Measurements from ENCODE around the gene DAP. TPM values are rescaled to one million over a fixed set of nuclear protein-coding genes. Genes with fewer than 3 reads are reported as not detected.

The DAP gene
- total and polyA plus RNA-seq, 7 donors, result 25.7 to 131 (median 38.5) TPM

DNA sequence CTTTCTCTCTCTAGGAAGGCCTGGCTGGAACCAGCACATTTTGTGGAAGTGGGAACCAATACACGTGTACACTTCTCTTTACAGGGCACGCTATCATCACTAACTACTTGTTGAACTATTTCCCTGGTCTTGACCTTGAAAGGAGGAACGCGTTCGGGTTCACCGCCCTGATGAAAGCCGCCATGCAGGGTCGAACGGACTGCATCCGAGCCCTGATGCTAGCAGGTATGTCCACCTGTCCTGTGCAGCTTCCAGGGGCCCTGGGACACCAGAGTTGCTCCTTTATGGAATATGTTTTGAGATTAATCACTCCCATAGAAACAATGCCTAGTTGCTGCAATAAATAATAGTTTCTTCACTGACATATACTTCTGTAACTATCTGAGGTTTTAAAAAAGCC is 123.1 kb downstream of the DAP start:
- intact Hi-C loops (cut with DNase I), result no loop called here
- DNase-seq, result no peak
- 64 to 72% methylated on average over 10 of the region's 10 CpGs for WGBS, 2 donors

DNA sequence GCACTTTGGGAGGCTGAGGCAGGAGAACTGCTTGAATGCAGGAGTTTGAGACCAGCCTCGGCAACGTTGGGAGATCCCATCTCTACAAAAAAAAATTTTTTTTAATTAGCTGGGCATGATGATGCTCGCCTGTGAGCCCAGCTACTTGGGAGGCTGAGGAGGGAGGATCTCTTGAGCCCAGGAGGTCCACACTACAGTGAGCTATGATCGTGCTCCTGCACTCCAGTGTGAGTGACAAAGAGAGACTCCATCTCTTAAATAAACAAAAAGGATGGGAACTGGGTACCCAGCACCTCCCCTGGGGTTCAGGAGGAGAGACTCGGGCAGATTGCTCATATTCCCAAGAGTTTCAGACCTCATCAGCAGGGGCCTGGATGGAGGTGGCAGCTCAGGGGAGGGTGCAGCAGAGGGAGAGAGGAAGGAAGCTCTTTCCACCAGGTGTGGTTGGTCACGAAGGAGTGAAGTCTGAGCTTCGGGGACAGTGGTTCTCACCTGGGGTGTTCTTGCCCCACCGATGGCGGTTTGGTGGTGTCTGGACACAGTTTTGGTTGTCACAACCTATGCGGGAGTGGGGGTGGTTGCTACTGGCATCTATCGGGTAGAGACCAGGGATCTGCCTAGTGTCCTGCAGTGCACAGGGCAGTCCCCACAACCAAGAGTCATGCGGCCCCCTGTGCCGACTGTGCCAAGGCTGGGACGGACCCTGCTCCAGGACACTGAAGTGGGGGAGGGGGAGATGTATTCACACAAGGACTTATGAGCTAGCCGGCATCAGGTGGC is 124.5 kb downstream of the DAP start:
- no peak for TF ChIP-seq POLR2A (IDR thresholded peaks at IDR 0.05)
- TF ChIP-seq POLR2AphosphoS5 (IDR thresholded peaks at IDR 0.05), result no peak
- no peak for TF ChIP-seq EP300 (IDR thresholded peaks at IDR 0.05)
- TF ChIP-seq, protein P1, sequence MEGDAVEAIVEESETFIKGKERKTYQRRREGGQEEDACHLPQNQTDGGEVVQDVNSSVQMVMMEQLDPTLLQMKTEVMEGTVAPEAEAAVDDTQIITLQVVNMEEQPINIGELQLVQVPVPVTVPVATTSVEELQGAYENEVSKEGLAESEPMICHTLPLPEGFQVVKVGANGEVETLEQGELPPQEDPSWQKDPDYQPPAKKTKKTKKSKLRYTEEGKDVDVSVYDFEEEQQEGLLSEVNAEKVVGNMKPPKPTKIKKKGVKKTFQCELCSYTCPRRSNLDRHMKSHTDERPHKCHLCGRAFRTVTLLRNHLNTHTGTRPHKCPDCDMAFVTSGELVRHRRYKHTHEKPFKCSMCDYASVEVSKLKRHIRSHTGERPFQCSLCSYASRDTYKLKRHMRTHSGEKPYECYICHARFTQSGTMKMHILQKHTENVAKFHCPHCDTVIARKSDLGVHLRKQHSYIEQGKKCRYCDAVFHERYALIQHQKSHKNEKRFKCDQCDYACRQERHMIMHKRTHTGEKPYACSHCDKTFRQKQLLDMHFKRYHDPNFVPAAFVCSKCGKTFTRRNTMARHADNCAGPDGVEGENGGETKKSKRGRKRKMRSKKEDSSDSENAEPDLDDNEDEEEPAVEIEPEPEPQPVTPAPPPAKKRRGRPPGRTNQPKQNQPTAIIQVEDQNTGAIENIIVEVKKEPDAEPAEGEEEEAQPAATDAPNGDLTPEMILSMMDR (IDR thresholded peaks at IDR 0.05), result no peak
- 82 to 90% methylated on average over 15 of the region's 15 CpGs for WGBS, 2 donors
- intact Hi-C loops (cut with DNase I), result no loop called here
- no peak for DNase-seq
- Histone ChIP-seq H3K36me3 (no peaks in the 10 kb centered on the region), H3K27ac (no peak overlapping the region), H3K4me3 (no peak overlapping the region), H3K9me3 (no peaks in the 10 kb centered on the region), H3K4me1 (no peaks in the 10 kb centered on the region), H3K27me3 (peaks cover 0 to 51% (median 0%) of the 10 kb centered on the region in 3 donors)

More for the DNA sequence above, 123.1 kb downstream of the DAP start:
- Histone ChIP-seq H3K27me3 (peaks cover 0 to 37% (median 0%) of the 10 kb centered on the region in 3 donors), H3K9me3 (no peaks in the 10 kb centered on the region), H3K36me3 (no peaks in the 10 kb centered on the region), H3K4me3 (no peak overlapping the region), H3K27ac (no peak overlapping the region), H3K4me1 (no peaks in the 10 kb centered on the region)
- no peak for TF ChIP-seq EP300 (IDR thresholded peaks at IDR 0.05)
- TF ChIP-seq POLR2AphosphoS5 (IDR thresholded peaks at IDR 0.05), result no peak
- TF ChIP-seq POLR2A (IDR thresholded peaks at IDR 0.05), result no peak
- TF ChIP-seq, protein P1 (IDR thresholded peaks at IDR 0.05), result no peak

DNA sequence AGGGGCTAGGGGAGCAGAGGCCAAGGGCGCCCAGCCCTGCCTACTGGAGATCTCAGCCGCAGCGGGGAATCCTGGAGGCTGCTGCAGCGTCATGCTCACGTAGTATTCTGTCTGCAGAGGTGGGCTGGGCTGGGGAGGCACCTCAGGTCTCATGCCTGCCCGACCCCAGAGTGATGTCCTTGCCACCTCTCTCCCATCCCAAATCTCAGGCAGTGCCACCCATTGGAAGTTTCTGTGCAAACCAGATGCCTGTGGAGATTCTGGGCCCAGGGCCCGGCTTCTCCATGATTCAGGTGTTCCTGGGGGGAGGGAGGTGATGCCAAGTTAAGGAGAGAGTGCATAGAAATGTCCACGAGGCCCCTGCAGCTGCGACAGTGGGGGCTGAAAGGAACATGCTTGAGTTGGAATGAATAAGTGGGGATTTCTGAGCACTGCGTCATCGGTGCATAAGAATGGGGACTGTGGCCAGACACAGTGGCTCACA is 125.1 kb downstream of the DAP start:
- no peaks in the 10 kb centered on the region for H3K4me1 ChIP-seq
- TF ChIP-seq, protein P1 (IDR thresholded peaks at IDR 0.05), result no peak
- TF ChIP-seq POLR2AphosphoS5 (IDR thresholded peaks at IDR 0.05) (no peak), POLR2A (IDR thresholded peaks at IDR 0.05) (no peak), EP300 (IDR thresholded peaks at IDR 0.05) (no peak)
- no peaks in the 10 kb centered on the region for H3K36me3 ChIP-seq
- H3K27ac ChIP-seq, result no peak overlapping the region
- peaks cover 0 to 51% (median 0%) of the 10 kb centered on the region in 3 donors for H3K27me3 ChIP-seq
- no peaks in the 10 kb centered on the region for H3K9me3 ChIP-seq
- WGBS, 2 donors, result 69 to 75% methylated on average over 11 of the region's 11 CpGs
- no peak for DNase-seq
- H3K4me3 ChIP-seq, result no peak overlapping the region
- intact Hi-C loops (cut with DNase I), result no loop called here

DNA sequence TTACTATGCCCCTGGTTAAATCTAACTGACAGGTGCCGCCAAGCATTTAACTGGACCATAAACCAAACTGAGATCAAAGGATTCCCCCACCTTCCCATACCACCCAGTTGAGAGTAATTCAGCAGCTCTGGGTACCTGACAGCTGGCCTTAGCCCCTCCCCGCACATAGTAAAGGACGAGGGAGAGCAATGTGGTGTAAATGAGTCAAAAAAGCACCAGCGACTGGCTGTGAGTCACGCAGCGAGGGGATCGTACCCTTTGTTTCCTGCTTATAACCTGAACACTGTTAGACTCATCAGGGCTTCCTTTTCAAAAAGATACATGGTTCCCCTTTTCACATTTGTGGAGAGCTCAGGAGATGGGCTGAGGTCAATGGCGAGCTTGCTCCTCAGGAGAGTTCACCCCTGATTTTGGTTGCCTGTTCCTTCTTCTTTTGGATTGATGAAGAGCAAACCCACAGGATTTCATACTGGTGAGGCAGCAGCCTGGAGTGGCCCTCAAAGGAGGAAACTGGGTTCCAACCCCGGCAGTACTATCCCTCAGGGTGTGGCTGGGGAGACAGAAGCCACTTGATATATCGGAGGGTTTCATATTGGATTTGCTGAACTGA is 125.7 kb downstream of the DAP start:
- H3K27ac ChIP-seq, result no peak overlapping the region
- H3K36me3 ChIP-seq, result no peaks in the 10 kb centered on the region
- peaks cover 0 to 51% (median 0%) of the 10 kb centered on the region in 3 donors for H3K27me3 ChIP-seq
- H3K4me3 ChIP-seq, result no peak overlapping the region
- no peaks in the 10 kb centered on the region for H3K4me1 ChIP-seq
- 12 to 33% methylated on average over 10 of the region's 10 CpGs for WGBS, 2 donors
- DNase-seq, result no peak
- intact Hi-C loops (cut with DNase I), result no loop called here
- TF ChIP-seq POLR2AphosphoS5 (IDR thresholded peaks at IDR 0.05) (no peak), POLR2A (IDR thresholded peaks at IDR 0.05) (no peak), EP300 (IDR thresholded peaks at IDR 0.05) (no peak)
- TF ChIP-seq, protein P1 (IDR thresholded peaks at IDR 0.05), result no peak
- no peaks in the 10 kb centered on the region for H3K9me3 ChIP-seq
